Measurements from ENCODE around the gene NOL12. TPM values are rescaled to one million over a fixed set of nuclear protein-coding genes. Genes with fewer than 3 reads are reported as not detected.

NOL12 gene
- polyA plus RNA-seq, 1 donor from 2014 or later: 90.0 TPM

GRCh38 chr22:37662039-37662438 lies 24.1 kb upstream of the NOL12 start:
- TF ChIP-seq SMC3 (conservative IDR thresholded peaks at IDR 0.05; ENCODE audit: poor library complexity) (no peak), RAD21 (conservative IDR thresholded peaks at IDR 0.05) (no peak), EZH2 (IDR thresholded peaks at IDR 0.05; ENCODE audit: borderline replicate concordance, insufficient read depth, low read length, poor library complexity, severe bottlenecking) (no peak), TAF1 (IDR thresholded peaks at IDR 0.05; ENCODE audit: low read depth) (no peak), EP300 (conservative IDR thresholded peaks at IDR 0.05; ENCODE audit: poor library complexity, severe bottlenecking) (no peak), MXI1 (conservative IDR thresholded peaks at IDR 0.05; ENCODE audit: poor library complexity, severe bottlenecking) (no peak), POLR2AphosphoS5 (IDR thresholded peaks at IDR 0.05) (no peak)
- TF ChIP-seq, protein P1, sequence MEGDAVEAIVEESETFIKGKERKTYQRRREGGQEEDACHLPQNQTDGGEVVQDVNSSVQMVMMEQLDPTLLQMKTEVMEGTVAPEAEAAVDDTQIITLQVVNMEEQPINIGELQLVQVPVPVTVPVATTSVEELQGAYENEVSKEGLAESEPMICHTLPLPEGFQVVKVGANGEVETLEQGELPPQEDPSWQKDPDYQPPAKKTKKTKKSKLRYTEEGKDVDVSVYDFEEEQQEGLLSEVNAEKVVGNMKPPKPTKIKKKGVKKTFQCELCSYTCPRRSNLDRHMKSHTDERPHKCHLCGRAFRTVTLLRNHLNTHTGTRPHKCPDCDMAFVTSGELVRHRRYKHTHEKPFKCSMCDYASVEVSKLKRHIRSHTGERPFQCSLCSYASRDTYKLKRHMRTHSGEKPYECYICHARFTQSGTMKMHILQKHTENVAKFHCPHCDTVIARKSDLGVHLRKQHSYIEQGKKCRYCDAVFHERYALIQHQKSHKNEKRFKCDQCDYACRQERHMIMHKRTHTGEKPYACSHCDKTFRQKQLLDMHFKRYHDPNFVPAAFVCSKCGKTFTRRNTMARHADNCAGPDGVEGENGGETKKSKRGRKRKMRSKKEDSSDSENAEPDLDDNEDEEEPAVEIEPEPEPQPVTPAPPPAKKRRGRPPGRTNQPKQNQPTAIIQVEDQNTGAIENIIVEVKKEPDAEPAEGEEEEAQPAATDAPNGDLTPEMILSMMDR (IDR thresholded peaks at IDR 0.05; ENCODE audit: poor library complexity, severe bottlenecking): no peak
- TF ChIP-seq, protein P2, sequence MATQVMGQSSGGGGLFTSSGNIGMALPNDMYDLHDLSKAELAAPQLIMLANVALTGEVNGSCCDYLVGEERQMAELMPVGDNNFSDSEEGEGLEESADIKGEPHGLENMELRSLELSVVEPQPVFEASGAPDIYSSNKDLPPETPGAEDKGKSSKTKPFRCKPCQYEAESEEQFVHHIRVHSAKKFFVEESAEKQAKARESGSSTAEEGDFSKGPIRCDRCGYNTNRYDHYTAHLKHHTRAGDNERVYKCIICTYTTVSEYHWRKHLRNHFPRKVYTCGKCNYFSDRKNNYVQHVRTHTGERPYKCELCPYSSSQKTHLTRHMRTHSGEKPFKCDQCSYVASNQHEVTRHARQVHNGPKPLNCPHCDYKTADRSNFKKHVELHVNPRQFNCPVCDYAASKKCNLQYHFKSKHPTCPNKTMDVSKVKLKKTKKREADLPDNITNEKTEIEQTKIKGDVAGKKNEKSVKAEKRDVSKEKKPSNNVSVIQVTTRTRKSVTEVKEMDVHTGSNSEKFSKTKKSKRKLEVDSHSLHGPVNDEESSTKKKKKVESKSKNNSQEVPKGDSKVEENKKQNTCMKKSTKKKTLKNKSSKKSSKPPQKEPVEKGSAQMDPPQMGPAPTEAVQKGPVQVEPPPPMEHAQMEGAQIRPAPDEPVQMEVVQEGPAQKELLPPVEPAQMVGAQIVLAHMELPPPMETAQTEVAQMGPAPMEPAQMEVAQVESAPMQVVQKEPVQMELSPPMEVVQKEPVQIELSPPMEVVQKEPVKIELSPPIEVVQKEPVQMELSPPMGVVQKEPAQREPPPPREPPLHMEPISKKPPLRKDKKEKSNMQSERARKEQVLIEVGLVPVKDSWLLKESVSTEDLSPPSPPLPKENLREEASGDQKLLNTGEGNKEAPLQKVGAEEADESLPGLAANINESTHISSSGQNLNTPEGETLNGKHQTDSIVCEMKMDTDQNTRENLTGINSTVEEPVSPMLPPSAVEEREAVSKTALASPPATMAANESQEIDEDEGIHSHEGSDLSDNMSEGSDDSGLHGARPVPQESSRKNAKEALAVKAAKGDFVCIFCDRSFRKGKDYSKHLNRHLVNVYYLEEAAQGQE (IDR thresholded peaks at IDR 0.05; ENCODE audit: borderline replicate concordance): no peak
- Histone ChIP-seq H3K79me2 (replicated peaks; ENCODE audit: insufficient read depth, low read length) (peaks cover 23% of the 10 kb centered on the region), H3K27ac (ENCODE audit: low read length) (peak overlapping the region; percentile 94), H3K9me2 (ENCODE audit: insufficient read depth, low read length) (no peaks in the 10 kb centered on the region), H4K20me1 (ENCODE audit: insufficient read depth) (no peaks in the 10 kb centered on the region), H3K36me3 (ENCODE audit: insufficient read depth, low read length) (no peaks in the 10 kb centered on the region), H3K4me2 (ENCODE audit: low read length) (no peak overlapping the region), H2AFZ (ENCODE audit: low read depth, low read length) (no peak overlapping the region), H3K4me3 (ENCODE audit: low read length) (peak overlapping the region; percentile 38), H3K9me3 (ENCODE audit: low read length) (no peaks in the 10 kb centered on the region), H3K27me3 (ENCODE audit: insufficient read depth, low read depth, low read length) (no peaks in the 10 kb centered on the region), H3K9ac (ENCODE audit: low read length) (peak overlapping the region; percentile 69), H3F3A (ENCODE audit: insufficient read depth, low read length, poor library complexity, severe bottlenecking) (peaks cover 3% of the 10 kb centered on the region)

- H3K4me2 ChIP-seq (ENCODE audit: low read length): no peak overlapping the region
- no peak for TF ChIP-seq POLR2AphosphoS5 (IDR thresholded peaks at IDR 0.05)
- no peak for TF ChIP-seq TAF1 (IDR thresholded peaks at IDR 0.05; ENCODE audit: low read depth)
- TF ChIP-seq MXI1 (conservative IDR thresholded peaks at IDR 0.05; ENCODE audit: poor library complexity, severe bottlenecking): no peak
- TF ChIP-seq, protein P2 (IDR thresholded peaks at IDR 0.05; ENCODE audit: borderline replicate concordance): no peak
- no peak for TF ChIP-seq SMC3 (conservative IDR thresholded peaks at IDR 0.05; ENCODE audit: poor library complexity)
- no peak for TF ChIP-seq EP300 (conservative IDR thresholded peaks at IDR 0.05; ENCODE audit: poor library complexity, severe bottlenecking)
- TF ChIP-seq EZH2 (IDR thresholded peaks at IDR 0.05; ENCODE audit: borderline replicate concordance, insufficient read depth, low read length, poor library complexity, severe bottlenecking): no peak
- TF ChIP-seq, protein P1 (IDR thresholded peaks at IDR 0.05; ENCODE audit: poor library complexity, severe bottlenecking): no peak
- TF ChIP-seq RAD21 (conservative IDR thresholded peaks at IDR 0.05): no peak
- H3K79me2 ChIP-seq (replicated peaks; ENCODE audit: insufficient read depth, low read length): peaks cover 23% of the 10 kb centered on the region
- no peaks in the 10 kb centered on the region for H3K9me2 ChIP-seq (ENCODE audit: insufficient read depth, low read length)
- no peak overlapping the region for H2AFZ ChIP-seq (ENCODE audit: low read depth, low read length)
- H4K20me1 ChIP-seq (ENCODE audit: insufficient read depth): no peaks in the 10 kb centered on the region
- no peaks in the 10 kb centered on the region for H3K9me3 ChIP-seq (ENCODE audit: low read length)
- H3K27me3 ChIP-seq (ENCODE audit: insufficient read depth, low read depth, low read length): no peaks in the 10 kb centered on the region
- H3K36me3 ChIP-seq (ENCODE audit: insufficient read depth, low read length): no peaks in the 10 kb centered on the region
- no peak overlapping the region for H3K4me3 ChIP-seq (ENCODE audit: low read length)
- H3F3A ChIP-seq (ENCODE audit: insufficient read depth, low read length, poor library complexity, severe bottlenecking): no peaks in the 10 kb centered on the region
- H3K27ac ChIP-seq (ENCODE audit: low read length): no peak overlapping the region
- H3K9ac ChIP-seq (ENCODE audit: low read length): no peak overlapping the region
These were observed 22.5 kb upstream of the NOL12 start for GRCh38 chr22:37663521-37664140.
